Activated CD4-positive, alpha-beta T cell treated with anti-CD3 and anti-CD28 coated beads, Interleukin-2, amount 50 U/mL, for 1 hour (primary cell): ENCODE measurements around the gene RTL10.
"Not testable (repeated sequence)": the region's sequence is repeated elsewhere in the genome, so short reads cannot be mapped to it uniquely, and the experiment has no call there.

ENCODE experiments used
- DNase-seq: peaks from one replicate; pipeline ENCODE4 v3.0.0-alpha.2; 2020

Gene RTL10

GRCh38 chr22:19842393-19843106, 12.1 kb downstream of the RTL10 start:
- DNase-seq, result no peak

GRCh38 chr22:19841641-19842392, 12.9 kb downstream of the RTL10 start:
- no peak for DNase-seq

GRCh38 chr22:19840955-19841640, 13.6 kb downstream of the RTL10 start:
- DNase-seq, result no peak

GRCh38 chr22:19840059-19840458, 14.6 kb downstream of the RTL10 start:
- DNase-seq, result no peak

GRCh38 chr22:19837915-19838314, 16.8 kb downstream of the RTL10 start:
- DNase-seq, result no peak

GRCh38 chr22:19836512-19836911, 18.2 kb downstream of the RTL10 start:
- DNase-seq, result no peak

GRCh38 chr22:19834599-19834998, 20.1 kb downstream of the RTL10 start:
- DNase-seq, result no peak

GRCh38 chr22:19833327-19833726, 21.3 kb downstream of the RTL10 start:
- not testable (repeated sequence) for DNase-seq

GRCh38 chr22:19832476-19833108, 22.1 kb downstream of the RTL10 start:
- no peak for DNase-seq

- DNase-seq, result not testable (repeated sequence)
Observed at GRCh38 chr22:19831979-19832378, 22.7 kb downstream of the RTL10 start.

GRCh38 chr22:19831016-19831415, 23.7 kb downstream of the RTL10 start:
- no peak for DNase-seq

- no peak for DNase-seq
Observed at GRCh38 chr22:19828035-19828401, 26.7 kb downstream of the RTL10 start.

GRCh38 chr22:19827341-19828034, 27.2 kb downstream of the RTL10 start:
- DNase-seq, result no peak

- DNase-seq, result no peak
Observed at GRCh38 chr22:19826619-19826950, 28.1 kb downstream of the RTL10 start.

GRCh38 chr22:19825904-19826618, 28.6 kb downstream of the RTL10 start:
- DNase-seq, result no peak

- no peak for DNase-seq
Observed at GRCh38 chr22:19824926-19825339, 29.7 kb downstream of the RTL10 start.

- DNase-seq, result no peak
Observed at GRCh38 chr22:19824212-19824925, 30.3 kb downstream of the RTL10 start.

- DNase-seq, result no peak
Observed at GRCh38 chr22:19823902-19824211, 30.8 kb downstream of the RTL10 start.

- DNase-seq, result no peak
Observed at GRCh38 chr22:19823191-19823901, 31.3 kb downstream of the RTL10 start.

- no peak for DNase-seq
Observed at GRCh38 chr22:19822301-19823117, 32.2 kb downstream of the RTL10 start.
